GM12801 (cell line): Measurements from ENCODE around the gene ATXN3.

Source experiments
- TF ChIP-seq, protein P1 (sequence below): IDR thresholded peaks from one replicate; pipeline ENCODE4 v1.5.1; 2011; ENCODE audit warnings: control low read depth; ENCODE audit not compliant: insufficient read length; ENCODE audit errors: extremely low read depth

Gene ATXN3

DNA sequence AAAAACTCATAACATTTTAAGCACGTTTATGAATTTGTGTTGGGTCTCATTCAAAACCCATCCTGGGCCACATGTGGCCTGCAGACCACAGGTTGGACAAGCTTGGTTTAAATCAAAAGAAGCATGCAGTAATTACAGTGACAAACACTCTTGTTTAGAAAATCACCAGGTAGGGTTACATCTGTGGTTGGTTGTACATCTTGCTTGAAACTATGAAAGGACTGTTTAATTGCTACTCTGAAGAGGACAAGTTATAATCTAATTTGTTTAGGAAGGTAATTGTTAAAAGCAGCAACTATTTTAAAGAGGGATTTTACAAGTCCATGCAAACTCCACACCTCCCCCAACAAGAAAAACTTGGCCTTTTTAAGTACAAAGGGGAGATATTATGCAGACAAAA lies 70.5 kb downstream of the ATXN3 start:
- TF ChIP-seq, protein P1, sequence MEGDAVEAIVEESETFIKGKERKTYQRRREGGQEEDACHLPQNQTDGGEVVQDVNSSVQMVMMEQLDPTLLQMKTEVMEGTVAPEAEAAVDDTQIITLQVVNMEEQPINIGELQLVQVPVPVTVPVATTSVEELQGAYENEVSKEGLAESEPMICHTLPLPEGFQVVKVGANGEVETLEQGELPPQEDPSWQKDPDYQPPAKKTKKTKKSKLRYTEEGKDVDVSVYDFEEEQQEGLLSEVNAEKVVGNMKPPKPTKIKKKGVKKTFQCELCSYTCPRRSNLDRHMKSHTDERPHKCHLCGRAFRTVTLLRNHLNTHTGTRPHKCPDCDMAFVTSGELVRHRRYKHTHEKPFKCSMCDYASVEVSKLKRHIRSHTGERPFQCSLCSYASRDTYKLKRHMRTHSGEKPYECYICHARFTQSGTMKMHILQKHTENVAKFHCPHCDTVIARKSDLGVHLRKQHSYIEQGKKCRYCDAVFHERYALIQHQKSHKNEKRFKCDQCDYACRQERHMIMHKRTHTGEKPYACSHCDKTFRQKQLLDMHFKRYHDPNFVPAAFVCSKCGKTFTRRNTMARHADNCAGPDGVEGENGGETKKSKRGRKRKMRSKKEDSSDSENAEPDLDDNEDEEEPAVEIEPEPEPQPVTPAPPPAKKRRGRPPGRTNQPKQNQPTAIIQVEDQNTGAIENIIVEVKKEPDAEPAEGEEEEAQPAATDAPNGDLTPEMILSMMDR, result no peak

DNA sequence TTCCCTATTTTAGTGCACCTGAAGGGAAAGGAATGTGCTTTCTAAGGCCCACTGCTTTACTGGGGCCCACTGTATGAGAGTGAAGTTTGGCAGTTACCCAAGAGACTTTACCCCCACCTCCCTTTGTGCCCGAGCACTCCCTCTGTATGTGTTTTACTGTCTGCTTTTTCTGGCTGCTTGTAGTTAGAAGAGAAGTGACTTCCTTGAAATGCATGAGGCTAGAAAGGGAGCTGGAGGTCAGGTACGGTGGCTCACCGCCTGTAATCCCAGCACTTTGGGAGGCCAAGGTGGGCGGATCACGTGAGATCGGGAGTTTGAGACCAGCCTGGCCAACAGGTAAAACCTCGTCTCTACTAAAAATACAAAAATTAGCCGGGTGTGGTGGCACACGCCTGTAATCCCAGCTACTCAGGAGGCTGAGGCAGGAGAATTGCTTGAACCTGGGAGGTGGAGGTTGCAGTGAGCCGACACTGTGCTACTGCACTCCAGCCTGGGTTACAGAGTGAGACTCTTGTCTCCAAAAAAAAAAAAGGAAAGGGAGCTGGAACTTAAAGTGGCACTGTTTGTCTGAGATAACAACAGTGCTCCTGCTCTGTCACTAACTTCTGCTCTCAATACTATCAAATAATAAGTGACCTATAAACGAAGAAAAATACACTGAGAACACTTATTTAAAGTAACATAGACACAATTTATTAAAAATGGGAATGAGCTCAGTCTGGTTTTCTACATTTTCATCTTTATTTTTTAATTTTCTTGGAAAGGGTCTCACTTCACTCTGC lies 72.3 kb downstream of the ATXN3 start:
- TF ChIP-seq, protein P1, result no peak

DNA sequence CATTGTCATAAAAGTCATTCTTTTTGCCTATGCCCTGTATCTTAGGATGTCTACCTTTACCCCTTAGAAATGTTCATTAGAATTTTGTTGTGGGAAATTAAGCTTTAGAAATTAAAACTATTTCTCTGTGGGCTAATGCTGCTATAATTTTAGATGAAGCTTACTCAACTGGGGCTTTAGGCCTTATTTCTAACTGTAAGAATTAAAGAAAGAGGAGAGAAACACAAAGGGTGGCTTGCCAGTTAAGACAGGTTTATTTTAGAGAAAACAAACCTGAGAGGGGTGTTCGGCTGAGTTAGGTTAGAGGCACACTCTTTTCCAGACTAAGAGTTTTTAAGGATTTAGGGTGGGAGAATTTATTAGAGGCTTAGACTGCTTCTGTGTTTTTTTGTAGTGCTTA lies 72.9 kb downstream of the ATXN3 start:
- TF ChIP-seq, protein P1, result no peak

DNA sequence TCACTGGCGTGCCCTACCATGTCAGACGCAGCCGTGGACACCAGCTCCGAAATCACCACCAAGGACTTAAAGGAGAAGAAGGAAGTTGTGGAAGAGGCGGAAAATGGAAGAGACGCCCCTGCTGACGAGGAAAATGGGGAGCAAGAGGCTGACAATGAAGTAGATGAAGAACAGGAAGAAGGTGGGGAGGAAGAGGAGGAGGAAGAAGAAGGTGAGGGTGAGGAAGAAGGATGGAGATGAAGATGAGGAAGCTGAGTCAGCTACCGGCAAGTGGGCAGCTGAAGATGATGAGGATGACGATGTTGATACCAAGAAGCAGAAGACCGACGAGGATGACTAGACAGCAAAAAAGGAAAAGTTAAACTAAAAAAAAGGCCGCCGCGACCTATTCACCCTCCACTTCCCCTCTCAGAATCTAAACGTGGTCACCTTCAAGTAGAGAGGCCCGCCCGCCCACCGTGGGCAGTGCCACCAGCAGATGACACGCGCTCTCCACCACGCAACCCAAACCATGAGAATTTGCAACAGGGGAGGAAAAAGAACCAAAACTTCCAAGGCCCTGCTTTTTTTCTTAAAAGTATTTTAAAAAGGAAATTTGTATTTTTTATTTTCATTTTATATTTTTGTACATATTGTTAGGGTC lies 79.7 kb downstream of the ATXN3 start:
- TF ChIP-seq, protein P1, result no peak

DNA sequence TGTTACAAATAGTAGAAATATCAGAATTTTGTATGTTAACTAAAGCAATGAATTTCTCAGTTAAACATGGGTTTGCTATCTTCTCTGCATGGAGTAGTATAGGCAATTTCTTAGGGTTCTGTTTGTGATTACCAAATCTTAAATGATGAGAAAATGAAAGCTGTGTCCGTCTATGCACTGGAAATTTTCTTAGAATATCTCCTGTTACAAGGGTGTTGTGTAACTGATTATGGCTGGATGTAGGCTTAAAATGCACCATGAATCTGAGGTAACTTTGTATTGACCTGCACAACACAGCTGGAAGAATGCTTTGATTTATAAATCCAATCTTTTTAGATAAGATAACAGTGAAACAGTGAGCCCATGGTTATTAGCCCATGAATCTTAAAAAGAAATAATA lies 84.3 kb downstream of the ATXN3 start:
- TF ChIP-seq, protein P1, result no peak

DNA sequence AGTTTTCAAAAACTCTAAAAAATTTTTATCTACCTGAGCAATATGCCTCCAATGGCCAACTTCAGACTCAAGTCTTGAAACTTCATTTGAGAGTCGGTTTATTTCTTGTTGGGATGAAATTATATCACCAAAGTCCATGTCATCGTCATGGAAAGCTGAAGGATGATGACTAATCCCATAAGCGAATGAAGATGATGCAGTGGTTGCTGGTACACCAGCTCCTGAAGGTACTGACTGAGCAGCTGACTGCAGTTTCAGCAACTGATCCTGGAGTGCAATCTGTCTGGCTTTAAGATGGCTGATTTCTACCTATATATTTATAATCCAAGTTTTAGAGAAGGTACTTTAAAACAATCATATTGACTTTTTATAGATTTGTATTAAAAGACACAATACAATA lies 84.9 kb downstream of the ATXN3 start:
- TF ChIP-seq, protein P1, result no peak

DNA sequence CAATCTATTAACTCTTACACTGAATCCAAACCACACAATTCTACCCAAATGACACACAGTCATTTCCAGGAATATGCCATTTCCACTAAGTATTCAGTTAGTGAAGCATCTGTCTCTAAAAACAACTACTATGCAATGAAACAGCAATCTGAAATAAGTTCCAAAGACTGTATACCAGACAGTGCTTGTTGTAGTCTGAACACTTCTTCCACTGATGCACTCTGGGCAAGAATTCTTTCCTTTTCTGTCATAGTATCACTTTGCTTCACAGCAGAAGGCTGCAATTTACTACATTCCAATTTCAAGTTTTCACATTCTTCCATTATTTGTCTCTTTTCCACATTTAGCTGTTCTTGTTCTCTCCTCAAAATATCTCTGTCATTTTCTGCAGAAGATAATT lies 92.3 kb downstream of the ATXN3 start:
- TF ChIP-seq, protein P1, result no peak
